ENCODE results near the gene C4B.
"Not testable (repeated sequence)": the region's sequence is repeated elsewhere in the genome, so short reads cannot be mapped to it uniquely, and the experiment has no call there.

GRCh38 chr6:32009537-32009936, 5.1 kb upstream of the C4B start:
- not testable (repeated sequence) for TF ChIP-seq CTCF (IDR thresholded peaks at IDR 0.05; ENCODE audit: borderline replicate concordance, extremely low read depth, low read length, poor library complexity, severe bottlenecking); EZH2 (IDR thresholded peaks at IDR 0.05; ENCODE audit: borderline replicate concordance, low read depth, low read length, severe bottlenecking)
